G401 (cell line): ENCODE measurements around the gene HMCES. TPM values are rescaled to one million over a fixed set of nuclear protein-coding genes. Genes with fewer than 3 reads are reported as not detected.
A peak's percentile ranks its signal among the peaks of the same experiment; 100 is the strongest.
"Not testable (repeated sequence)": the region's sequence is repeated elsewhere in the genome, so short reads cannot be mapped to it uniquely, and the experiment has no call there.

Source experiments
- DNase-seq: peaks from one replicate; pipeline ENCODE4 v3.0.0-alpha.2; 2015; ENCODE audit warnings: low spot score
- in situ Hi-C: cut with HindIII; loops from 2 replicates; pipeline ENCODE4 v1.10.0; 2016; ENCODE audit warnings: low sequenced_read_pairs, mixed read lengths
- total RNA-seq: library from RNA; depleted of rRNA; stranded (reverse); fragments of >200 nt; shearing (Covaris generic); gene quantifications from 2 replicates; pipeline ENCODE4 v1.2.3, GENCODE V29; 2014

Gene HMCES
- total RNA-seq, 1 experiment from 2014 or later = 33.0 TPM

DNA sequence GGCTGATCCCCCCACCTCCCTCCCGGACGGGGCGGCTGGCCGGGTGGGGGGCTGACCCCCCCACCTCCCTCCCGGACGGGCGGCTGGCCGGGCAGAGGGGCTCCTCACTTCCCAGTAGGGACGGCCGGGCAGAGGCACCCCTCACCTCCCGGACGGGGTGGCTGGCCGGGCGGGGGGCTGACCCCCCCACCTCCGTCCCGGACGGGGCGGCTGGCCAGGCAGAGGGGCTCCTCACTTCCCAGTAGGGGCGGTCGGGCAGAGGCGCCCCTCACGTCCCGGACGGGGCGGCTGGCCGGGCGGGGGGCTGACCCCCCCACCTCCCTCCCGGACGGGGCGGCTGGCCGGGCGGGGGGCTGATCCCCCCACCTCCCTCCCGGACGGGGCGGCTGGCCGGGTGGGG is 60.5 kb downstream of the HMCES start:
- in situ Hi-C loops, DNase-seq: not testable (repeated sequence)

- DNase-seq, in situ Hi-C loops: not testable (repeated sequence)
These were observed 61.2 kb downstream of the HMCES start for GRCh38 chr3:129339833-129340232.

DNA sequence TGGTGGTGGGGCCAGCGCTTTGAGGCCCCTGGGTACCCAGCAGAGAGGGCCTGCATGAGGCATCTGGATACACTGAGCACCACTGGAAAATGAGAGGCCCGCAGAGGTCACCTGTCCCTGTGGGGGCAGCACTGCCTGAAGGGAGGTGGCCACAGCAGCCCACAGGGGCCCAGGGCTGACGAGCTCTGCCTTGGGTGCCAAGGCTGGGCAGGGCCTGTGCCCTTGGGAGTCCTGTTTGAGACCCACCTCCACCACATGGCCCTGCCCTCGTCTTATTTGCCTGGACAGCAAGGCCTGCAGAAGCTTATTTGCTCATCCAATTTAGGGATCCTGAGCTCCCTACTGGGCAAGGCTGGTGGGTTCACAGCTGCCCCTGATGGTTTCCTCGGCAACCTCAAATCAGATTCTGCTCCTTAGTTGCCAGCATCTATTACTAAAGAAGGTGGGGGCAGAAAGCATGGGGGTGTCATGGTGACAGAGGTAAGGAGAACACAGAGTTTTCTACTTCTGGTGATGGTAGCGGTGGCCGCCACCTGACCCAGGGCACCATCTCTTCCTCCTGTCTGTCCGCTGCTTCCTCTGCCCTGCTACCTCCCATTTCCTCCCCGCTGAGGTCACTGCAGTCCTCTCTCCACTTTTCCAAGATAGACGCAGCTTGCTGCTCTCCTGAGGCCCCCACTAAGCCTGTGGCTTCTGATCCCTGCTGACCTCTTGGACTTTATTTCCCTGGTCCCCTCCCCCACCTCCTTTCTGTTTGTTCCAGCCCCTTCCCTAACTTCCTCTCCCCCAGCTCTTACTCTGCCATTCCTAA is 62.9 kb downstream of the HMCES start:
- in situ Hi-C loops = no loop called here
- DNase-seq = no peak

DNA sequence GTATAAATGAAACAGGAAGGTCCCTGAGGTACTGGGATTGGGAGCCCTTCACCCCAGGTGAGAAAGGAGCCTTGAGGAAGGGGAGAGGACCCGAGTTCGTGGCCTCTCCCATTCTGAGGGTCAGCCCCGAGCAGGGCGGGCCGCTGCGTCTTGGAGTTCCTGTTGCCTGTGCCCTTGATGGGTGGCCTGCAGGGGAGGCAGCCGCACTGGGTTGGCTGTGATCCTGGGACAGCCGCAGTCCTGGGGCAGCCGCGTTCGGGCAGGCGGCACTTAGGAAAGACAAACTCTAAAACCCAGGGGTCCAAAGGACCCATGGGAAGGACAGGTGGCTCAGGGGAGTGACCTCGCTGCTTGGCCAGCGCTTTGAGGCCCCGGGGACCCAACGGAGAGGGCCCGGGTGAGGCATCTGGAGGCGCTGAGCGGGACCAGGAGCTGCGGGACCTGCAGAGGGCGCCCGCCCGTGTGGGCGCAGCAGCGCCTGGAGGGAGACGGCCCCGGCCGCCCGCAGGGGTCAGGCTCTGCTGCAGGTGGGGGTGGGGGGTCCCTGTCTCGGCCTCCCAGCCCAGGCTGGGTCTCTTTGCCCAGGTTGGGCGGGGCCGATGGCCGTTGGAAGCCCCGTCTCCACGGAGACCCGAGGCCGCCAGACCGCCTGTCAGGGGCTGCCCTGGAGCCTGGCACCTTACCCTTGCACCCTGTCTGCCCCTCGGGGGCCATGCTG is 65.1 kb downstream of the HMCES start:
- in situ Hi-C loops = no loop called here
- peak; percentile 3 for DNase-seq

- DNase-seq = no peak
- in situ Hi-C loops = no loop called here
These were observed 66.0 kb downstream of the HMCES start for GRCh38 chr3:129344540-129345220.

GRCh38 chr3:129345281-129345680 is 66.6 kb downstream of the HMCES start:
- in situ Hi-C loops = no loop called here
- no peak for DNase-seq

DNA sequence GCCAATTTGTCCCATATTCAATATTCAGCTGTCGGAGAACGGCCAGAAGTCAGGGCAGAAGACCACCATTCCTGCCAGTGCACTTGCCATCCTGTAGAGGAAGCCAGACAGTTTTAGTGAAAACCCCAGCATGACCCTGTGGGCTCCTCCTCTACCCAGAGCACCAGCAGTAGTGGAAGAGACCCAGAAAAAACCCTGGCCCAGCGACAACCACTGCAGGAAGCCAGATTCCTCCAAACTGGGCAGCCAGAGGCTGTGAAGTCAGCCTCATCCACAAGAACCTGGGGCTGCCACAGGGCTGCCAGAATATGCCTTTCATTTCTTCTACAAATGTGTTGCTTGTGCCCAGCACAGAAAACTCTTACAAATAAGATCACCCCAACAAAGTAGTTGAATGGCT is 67.3 kb downstream of the HMCES start:
- peak; percentile 54 for DNase-seq
- in situ Hi-C loops = no loop called here

DNA sequence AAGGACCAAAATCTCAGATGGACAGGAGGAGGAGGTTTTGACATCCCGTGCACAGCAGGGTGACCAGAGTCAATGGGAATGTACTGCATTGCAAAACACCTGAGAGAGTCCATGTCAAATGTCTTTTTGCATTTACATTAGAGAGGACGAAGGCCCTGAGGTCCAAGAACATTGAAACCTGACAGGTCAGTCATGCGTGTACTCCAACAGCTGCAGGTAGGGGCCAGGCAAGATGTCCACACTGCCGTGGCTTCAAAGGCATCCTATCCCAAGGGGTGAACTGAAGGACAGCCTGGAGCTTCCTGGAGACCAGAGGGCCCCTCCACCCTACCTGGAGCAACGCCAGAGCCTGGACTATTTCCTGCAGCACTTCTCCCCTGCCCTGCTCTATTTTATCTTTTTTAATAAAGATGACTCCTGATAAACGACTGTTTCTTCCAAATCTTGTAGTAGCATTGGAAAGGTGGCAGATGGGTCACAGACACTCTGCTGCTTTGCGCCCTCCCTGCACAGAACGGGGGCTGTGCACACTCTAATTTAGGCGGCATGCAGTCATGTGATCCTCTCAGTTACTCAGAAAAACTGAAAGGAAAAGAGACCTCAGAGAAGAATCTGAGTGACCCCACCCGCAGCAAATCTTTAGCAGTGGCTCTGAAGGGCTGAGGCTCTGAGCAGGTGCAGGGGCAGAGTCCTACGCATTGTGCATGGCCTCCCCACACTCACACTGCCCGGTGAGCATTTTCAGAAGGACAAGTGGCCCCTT is 68.2 kb downstream of the HMCES start:
- peak; percentile 53 for DNase-seq
- in situ Hi-C loops = no loop called here

GRCh38 chr3:129347458-129347845 is 68.8 kb downstream of the HMCES start:
- DNase-seq = no peak
- in situ Hi-C loops = no loop called here

GRCh38 chr3:129348734-129349133 is 70.1 kb downstream of the HMCES start:
- in situ Hi-C loops = no loop called here
- no peak for DNase-seq

- DNase-seq, in situ Hi-C loops: not testable (repeated sequence)
These were observed 70.5 kb downstream of the HMCES start for GRCh38 chr3:129349169-129349568.

DNA sequence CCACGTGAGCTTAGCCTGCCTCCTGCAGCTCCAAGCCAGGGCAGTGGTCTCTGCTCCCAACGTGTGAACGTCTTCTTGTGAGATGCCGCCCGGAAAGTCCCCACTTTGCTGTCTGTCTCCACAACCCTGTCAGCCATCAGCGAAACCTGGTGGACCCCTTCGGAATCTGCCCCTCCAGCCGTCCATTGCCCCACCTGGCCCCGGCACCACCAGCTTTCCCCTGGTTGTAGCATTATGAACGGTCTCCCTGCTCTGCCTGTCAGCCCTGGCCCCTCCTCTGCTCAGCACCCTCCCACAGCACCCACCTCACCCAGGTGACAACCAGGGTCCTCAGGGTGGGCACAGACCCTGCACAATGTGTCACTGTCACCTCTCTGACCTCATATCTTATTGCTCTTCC is 71.1 kb downstream of the HMCES start:
- in situ Hi-C loops = no loop called here
- no peak for DNase-seq

GRCh38 chr3:129352045-129352444 is 73.4 kb downstream of the HMCES start:
- in situ Hi-C loops = no loop called here
- no peak for DNase-seq

- peak; percentile 19 for DNase-seq
- in situ Hi-C loops = no loop called here
These were observed 74.2 kb downstream of the HMCES start for GRCh38 chr3:129352650-129353588.

GRCh38 chr3:129353589-129353941 is 74.9 kb downstream of the HMCES start:
- in situ Hi-C loops = no loop called here
- DNase-seq = no peak
